GM20431 (cell line): Measurements from ENCODE around the gene MORC3.
"Not testable (repeated sequence)": the region's sequence is repeated elsewhere in the genome, so short reads cannot be mapped to it uniquely, and the experiment has no call there.

Experiments used
- in situ Hi-C: fragments of 300-500 bp; cut with MseI, MboI; formaldehyde crosslinking; loops from one replicate; pipeline ENCODE4 v1.15.0; 2020; ENCODE audit warnings: low sequenced_read_pairs; ENCODE audit not compliant: unreplicated experiment

MORC3 gene

GRCh38 chr21:36319767-36320420 is at the start of gene MORC3:
MORC3 (plus strand) TSS chr21:36320197; CDS start chr21:36320265, 68 bp downstream.
- in situ Hi-C loops, result loop anchor here (10.0 kb wide), 1 partner anchor 175 kb away; no protein-coding TSS in a partner anchor

GRCh38 chr21:36270786-36271695 is 49.0 kb upstream of the MORC3 start:
- in situ Hi-C loops, result not testable (repeated sequence)

GRCh38 chr21:36274128-36274527 is 45.9 kb upstream of the MORC3 start:
- in situ Hi-C loops, result no loop called here

- in situ Hi-C loops, result no loop called here
Measured at GRCh38 chr21:36282568-36283230, 37.3 kb upstream of the MORC3 start.

- in situ Hi-C loops, result not testable (repeated sequence)
Measured at GRCh38 chr21:36283231-36283622, 36.8 kb upstream of the MORC3 start.

- in situ Hi-C loops, result no loop called here
Measured at GRCh38 chr21:36288651-36289243, 31.2 kb upstream of the MORC3 start.

GRCh38 chr21:36291509-36291908 is 28.5 kb upstream of the MORC3 start:
- in situ Hi-C loops, result no loop called here

GRCh38 chr21:36297406-36297937 is 22.5 kb upstream of the MORC3 start:
- in situ Hi-C loops, result no loop called here

- in situ Hi-C loops, result no loop called here
Measured at GRCh38 chr21:36297938-36298572, 21.9 kb upstream of the MORC3 start.

GRCh38 chr21:36306872-36307534 is 13.0 kb upstream of the MORC3 start:
- in situ Hi-C loops, result no loop called here

- in situ Hi-C loops, result no loop called here
Measured at GRCh38 chr21:36310016-36310415, 10.0 kb upstream of the MORC3 start.

GRCh38 chr21:36313446-36313845 is 6.6 kb upstream of the MORC3 start:
- in situ Hi-C loops, result not testable (repeated sequence)

GRCh38 chr21:36316045-36316444 is 4.0 kb upstream of the MORC3 start:
- in situ Hi-C loops, result not testable (repeated sequence)

GRCh38 chr21:36316872-36317484 is 3.0 kb upstream of the MORC3 start:
- in situ Hi-C loops, result no loop called here

GRCh38 chr21:36319406-36319766 is 611 bp upstream of the MORC3 start:
- in situ Hi-C loops, result not testable (repeated sequence)

GRCh38 chr21:36320421-36321324 is 676 bp downstream of the MORC3 start:
- in situ Hi-C loops, result loop anchor here (10.0 kb wide), 1 partner anchor 176 kb away; no protein-coding TSS in a partner anchor

- in situ Hi-C loops, result loop anchor here (10.0 kb wide), 1 partner anchor 177 kb away; no protein-coding TSS in a partner anchor
Measured at GRCh38 chr21:36321325-36322082, 1.5 kb downstream of the MORC3 start.
